ENCODE results near the gene UGT2A2.

UGT2A2 gene

GRCh38 chr4:69576251-69576877 lies 63.1 kb downstream of the UGT2A2 start:
- DNase-seq (ENCODE audit: low read depth), result no peak

- no peak for DNase-seq (ENCODE audit: low read depth)
These were observed 70.7 kb downstream of the UGT2A2 start for GRCh38 chr4:69568787-69569186.

GRCh38 chr4:69563424-69563823 lies 76.0 kb downstream of the UGT2A2 start:
- no peak for DNase-seq (ENCODE audit: low read depth)

- no peak for DNase-seq (ENCODE audit: low read depth)
These were observed 89.8 kb downstream of the UGT2A2 start for GRCh38 chr4:69549651-69550050.

GRCh38 chr4:69546134-69546765 lies 93.2 kb downstream of the UGT2A2 start:
- no peak for DNase-seq (ENCODE audit: low read depth)
